HG03575 (cell line): ENCODE measurements around the gene HOXD10.

Experiments used
- ATAC-seq: cut with Tn5 transposase; IDR thresholded peaks from one replicate; pipeline ENCODE4 v1.9.1; 2021; ENCODE audit not compliant: unreplicated experiment, insufficient number of reproducible peaks, low FRiP score; ENCODE audit errors: extremely low read depth

The HOXD10 gene

DNA sequence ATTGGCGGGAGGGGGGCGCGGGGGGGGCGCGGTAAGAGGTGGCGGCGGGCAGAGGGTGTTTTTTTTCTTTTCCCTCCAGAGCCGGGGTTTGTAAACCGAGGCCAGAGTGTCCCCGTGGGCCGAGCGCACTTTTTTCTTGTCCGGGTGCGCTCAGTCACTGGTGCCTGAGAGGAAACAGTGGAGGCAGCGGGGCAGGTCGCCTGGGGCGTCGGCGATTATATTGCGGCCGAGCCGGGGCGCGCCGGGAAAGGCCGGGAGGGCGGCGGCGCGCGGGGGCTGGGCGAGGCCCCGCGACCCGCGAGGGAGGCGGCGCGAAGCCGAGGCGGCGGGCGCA is 13.2 kb downstream of the HOXD10 start:
- no peak for ATAC-seq

DNA sequence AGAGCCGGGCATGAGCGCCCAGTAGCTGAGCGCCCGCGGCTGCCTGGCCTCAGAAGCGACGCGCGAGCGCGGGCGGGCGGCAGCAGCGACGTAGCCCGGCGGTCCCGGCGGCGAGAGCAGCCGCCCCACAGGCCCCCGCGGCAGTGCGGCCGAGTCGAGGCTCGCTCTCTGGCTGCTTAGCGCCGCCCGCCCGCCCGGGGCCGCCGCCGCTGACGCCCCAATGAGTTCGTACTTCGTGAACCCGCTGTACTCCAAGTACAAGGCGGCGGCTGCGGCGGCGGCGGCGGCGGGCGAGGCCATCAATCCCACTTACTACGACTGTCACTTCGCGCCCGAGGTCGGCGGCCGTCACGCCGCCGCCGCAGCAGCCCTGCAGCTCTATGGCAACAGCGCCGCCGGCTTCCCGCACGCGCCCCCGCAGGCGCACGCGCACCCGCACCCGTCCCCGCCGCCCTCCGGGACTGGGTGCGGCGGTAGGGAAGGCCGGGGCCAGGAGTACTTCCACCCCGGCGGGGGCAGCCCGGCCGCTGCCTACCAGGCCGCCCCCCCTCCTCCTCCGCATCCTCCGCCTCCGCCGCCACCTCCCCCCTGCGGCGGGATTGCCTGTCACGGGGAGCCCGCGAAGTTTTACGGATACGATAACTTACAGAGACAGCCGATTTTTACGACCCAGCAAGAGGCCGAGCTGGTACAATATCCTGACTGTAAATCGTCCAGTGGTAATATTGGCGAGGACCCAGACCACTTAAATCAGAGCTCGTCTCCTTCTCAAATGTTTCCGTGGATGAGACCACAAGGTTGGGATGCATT is 13.8 kb downstream of the HOXD10 start:
- no peak for ATAC-seq

DNA sequence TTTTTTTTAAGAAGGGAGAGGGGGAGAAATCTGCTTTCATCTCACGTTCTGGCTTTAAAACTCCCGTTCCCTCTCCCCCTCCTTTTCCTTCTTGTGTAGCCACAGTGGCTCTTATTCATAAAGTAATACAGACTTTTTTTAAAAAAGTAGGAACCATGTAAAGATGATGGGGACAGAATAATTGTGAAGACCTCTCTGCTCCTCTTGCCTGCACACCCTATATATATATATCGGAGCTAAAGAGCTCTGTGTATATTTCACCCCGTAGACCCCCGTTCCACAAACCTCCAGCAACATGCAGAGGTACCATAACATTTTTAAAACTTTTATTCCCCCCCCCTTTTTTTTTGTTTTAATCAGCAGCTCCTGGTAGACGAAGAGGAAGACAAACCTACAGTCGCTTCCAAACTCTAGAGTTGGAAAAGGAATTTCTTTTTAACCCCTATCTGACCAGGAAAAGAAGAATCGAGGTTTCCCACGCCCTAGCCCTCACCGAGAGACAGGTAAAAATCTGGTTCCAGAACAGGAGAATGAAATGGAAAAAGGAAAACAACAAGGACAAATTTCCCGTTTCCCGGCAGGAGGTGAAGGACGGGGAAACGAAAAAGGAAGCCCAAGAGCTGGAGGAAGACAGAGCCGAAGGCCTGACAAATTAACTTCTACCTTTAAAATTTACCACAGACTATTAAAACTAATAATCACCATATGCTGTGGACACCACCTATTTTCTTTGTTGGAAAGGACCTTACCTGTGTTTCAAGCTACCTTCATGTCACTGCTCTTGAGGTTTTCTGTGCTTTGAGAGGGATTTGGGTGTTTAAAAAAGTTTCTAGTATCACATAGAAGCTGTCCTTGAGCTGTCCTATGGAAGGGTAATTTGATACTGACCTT is 14.6 kb downstream of the HOXD10 start:
- ATAC-seq: no peak

DNA sequence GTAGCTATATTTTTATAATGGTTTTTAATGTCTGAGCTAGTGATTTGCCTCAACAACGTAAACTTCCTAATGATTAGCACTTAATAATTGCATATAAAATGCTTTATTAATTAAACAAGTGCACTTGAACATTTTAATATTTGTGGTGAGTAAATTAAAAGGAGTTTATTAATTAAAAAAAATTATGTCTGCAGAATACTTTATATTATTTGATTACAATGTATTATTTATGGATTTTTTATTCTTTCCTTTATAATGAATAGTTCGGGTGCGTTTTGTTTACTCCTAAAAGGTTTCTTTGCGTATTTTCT is 15.2 kb downstream of the HOXD10 start:
- ATAC-seq: no peak

DNA sequence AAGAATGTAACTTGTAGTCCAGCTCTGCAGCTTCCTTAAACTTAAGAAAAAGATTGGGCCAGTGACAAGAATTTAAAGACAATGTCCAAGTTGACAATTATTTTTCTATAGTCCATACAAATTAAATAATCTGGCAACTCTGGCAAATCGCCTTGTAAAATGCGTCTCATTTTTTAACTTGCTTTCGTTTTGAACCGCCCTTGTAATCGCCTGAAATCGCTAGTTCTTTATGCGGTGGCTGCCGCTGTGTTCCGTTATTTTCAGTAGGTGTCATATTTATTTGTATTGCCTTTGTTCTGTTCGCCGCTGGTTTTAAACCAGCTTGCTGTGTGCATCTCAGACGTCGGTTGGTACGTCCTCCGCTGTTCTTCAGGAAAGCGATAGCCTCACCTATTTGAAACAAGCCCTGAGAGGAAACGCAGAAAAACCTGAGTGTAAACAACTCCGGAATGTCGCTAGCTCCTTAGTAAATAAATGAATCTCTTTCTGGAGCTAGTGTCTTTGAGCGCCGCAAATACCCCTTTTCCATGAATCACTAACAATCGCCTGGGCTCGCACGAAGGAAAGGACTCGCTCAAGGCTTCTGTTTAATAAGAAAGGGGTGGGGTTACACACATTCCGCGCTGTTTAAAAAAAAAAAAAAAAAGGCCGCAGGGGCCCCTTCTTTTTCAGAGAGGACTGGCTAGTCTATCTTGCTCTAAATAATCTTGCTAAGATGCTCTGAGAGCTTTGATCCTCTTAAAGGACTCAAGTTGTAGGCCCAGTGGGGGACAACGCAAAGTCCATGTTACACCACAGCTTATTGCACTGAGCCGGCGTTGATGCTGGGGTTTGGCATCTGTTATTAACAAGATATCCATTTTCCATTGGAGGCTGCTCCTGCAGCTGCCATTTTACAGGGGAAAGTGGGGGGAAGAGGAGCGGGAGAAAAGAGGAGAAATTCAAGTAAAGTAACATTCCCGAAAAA is 15.9 kb downstream of the HOXD10 start:
- no peak for ATAC-seq

DNA sequence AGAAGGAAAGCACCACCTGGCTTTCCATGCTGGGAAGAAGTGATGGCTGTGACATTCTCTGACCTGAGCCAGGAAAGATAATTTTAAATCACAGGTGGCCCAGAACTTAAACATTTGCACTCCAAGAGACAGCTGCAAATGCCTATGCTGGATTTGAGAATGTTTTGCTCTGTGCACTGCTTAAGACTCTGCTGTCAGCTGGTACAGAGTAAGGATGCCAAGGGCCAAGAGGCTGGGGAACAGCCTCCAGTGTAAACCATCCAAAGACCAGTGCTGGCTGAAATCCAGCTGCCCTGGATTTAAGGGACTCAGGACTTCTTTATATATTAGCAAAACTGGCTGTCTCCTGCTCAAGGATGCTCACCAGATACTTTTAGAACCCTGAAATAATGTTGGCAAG is 16.8 kb downstream of the HOXD10 start:
- no peak for ATAC-seq

DNA sequence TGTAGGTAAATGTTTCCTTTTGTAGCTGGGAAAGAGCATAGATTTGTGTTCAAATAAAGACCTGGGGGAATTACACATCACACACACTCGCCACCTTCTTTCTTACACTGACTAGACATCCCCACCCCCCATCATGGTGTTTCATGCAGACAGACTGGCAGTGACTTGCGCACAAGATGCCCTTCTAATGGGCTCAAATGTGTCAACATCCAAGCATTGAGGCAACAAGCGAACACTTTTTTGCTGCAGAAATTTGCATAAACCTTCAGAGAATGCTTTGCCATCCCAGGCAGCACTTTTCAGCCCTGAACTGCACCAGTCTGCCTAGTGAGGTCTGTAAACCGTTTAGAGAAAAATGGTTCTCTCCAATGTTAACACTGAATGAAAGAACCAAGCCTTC is 17.5 kb downstream of the HOXD10 start:
- ATAC-seq: no peak

DNA sequence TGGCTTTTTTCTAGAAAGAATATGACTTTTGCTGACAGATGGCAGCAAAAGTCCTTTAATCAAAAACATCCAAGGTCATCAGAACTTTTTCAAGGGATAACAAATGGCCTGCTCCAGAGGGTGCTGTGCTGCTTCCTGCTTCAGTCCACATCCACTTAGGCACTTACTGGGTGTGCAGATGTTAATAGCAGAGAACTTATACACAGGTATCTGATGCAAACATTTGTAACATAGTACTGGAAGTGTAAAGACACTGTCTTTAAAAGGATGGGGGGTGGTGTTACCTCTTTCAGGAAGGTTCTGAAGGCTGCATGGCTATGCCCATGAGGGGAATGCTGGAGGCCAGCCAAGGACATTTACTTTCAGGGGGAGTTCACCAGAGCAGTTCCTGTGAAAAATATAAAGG is 18.5 kb downstream of the HOXD10 start:
- no peak for ATAC-seq

DNA sequence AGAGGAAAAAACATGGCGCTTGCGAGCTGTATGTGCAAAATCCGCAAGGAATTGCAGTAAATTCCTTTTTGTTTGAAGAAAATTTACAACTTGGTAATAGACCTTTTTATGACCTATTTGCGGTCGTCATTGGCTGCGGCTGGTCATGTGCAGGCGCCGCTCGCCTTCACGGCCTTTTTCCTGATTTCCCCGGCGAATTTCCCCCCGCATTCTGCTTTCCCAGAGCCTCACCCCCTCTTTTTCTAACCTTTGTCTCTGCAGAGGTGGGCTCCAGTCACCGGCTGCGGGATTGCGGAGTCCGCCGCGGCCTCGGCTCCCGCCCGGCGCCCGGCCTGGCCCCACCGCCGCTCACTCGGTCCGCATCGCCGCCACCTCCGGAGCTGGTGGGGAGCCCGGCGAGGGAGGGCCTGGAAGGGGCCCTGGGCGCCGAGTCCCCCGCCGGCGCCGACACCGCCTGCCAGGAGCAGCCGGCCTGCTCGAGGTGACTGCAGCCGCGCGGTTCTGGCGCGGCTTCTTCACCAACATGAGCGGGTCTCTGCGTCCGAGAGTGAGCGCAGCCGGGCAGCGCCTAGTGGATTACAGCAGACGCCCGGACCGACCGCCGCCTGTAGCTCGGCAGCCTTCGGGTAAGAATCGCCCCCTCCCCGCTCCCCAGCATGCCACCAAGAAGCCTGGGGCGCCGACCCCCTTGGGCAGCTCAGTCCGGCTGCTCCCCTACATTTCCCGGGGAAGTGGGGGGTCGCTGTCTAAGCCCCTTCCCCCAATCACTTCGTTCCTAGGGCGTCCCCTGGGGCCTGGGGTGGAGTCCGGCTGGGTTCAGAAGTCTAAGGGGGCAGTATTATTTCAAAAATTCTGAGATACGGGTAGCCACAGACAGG is 20.0 kb downstream of the HOXD10 start:
- no peak for ATAC-seq

DNA sequence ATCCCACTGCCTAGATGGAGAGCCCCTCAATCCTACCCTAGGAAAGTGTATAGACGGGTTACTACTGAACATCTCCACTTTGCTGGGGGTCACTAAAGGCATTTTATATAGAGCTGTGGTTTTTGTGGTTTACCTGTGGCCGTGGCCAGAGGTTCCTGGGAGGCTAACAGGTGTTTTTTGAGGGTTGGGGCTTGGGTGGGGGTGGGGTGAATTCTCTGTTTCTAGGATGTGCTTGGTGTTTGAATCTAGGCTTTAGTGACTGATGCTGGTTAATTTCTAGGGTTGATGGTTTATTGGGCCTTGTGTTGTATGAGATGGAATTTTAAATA is 20.6 kb downstream of the HOXD10 start:
- no peak for ATAC-seq

DNA sequence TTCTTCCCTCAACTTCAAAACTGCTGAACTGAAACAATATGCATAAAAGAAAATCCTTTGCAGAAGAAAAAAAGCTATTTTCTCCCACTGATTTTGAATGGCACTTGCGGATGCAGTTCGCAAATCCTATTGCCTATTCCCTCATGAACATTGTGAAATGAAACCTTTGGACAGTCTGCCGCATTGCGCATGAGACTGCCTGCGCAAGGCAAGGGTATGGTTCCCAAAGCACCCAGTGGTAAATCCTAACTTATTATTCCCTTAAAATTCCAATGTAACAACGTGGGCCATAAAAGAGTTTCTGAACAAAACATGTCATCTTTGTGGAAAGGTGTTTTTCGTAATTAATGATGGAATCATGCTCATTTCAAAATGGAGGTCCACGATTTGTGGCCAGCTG is 21.3 kb downstream of the HOXD10 start:
- ATAC-seq: no peak

DNA sequence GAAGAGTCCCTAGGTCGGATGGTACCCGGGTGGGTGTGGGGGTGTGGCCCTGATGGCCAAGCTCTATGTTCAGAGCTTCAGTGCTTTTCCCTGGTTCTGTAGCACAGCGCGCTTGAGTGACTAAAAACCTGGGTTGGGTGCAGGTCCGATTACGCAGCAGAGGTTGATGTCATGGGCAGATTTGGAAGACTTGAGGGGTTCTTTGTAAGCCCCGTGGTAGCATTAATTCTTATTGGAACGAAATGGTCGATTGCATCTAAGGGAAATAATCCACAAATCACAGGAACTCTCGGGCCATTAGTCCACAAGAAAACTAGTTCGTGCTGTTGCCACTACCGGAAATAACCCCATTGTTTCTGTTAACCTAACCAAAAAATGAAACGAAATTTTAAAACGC is 21.9 kb downstream of the HOXD10 start:
- ATAC-seq: no peak

DNA sequence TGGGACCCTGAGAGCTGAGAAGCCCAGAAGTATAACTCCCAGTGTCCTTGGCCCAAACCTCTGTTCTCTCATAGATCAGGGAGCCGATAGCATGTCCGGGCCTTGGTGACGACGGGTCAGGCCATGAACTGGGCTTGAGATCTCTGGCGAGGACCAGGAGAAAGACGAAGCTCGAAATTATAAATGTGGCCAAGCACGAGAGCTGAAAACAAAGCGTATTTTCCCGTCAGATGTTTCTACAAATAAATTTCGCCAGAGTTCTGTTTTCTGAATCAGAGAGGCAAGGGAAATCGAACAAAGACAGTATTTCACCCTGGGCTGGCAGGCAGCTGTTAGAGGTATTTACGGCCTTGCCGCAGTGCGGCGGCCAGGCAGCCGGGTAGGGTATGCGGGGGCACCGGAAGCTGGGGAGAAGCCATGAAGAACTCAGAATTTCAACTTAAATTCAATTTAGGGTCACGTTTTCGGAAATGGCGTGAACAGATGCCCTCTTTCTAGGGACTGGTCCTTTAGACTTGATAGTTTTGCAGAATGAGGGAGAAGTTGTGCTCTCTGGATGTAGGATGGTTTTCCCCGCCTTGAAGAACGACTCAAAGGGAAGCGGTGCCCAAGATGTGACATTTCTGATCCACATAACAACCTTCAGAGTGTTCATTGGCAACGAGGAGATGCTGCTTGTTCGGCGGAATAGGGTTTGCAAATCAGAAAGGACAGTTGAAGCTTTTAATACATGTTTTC is 22.5 kb downstream of the HOXD10 start:
- no peak for ATAC-seq

DNA sequence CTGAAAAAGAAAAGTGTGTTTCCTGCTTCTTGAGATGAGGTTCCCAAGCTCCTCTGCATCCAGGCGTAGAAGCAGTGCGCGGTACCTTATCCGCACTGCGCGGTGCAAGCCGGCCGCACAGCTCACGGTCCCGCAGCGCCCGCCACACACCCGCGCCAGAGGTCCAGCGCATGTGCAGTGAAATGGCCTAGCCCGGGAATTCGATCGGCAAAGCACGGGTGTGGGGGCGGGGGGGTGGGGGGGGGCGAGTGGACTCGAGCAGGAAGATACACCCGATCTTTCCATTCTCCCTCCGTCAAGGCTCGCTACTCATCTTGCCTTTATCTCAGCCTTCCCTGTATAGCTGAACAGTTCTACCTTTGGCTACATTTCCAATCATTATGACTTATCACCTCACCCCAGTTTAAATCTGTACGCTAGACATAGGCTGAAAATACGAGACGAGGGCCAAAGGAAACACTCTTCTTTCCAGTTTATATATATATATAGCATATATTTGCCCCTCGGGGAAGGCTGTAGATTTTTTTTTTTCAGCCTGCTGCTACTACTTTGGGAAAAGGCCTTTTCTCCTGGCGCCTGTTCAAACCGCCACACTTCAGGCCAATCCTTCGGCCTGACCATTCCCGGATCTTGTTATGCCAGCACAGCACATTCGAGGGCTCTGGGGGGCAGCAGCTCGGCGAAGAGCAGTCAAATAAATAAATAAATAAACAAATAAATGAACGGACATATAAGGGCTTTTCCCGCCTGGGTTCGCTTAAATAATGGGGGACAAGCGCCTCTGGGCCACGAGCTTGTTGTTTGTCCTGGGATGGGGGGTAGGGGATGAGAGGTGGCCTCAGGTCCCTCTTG is 23.3 kb downstream of the HOXD10 start:
- ATAC-seq: no peak

DNA sequence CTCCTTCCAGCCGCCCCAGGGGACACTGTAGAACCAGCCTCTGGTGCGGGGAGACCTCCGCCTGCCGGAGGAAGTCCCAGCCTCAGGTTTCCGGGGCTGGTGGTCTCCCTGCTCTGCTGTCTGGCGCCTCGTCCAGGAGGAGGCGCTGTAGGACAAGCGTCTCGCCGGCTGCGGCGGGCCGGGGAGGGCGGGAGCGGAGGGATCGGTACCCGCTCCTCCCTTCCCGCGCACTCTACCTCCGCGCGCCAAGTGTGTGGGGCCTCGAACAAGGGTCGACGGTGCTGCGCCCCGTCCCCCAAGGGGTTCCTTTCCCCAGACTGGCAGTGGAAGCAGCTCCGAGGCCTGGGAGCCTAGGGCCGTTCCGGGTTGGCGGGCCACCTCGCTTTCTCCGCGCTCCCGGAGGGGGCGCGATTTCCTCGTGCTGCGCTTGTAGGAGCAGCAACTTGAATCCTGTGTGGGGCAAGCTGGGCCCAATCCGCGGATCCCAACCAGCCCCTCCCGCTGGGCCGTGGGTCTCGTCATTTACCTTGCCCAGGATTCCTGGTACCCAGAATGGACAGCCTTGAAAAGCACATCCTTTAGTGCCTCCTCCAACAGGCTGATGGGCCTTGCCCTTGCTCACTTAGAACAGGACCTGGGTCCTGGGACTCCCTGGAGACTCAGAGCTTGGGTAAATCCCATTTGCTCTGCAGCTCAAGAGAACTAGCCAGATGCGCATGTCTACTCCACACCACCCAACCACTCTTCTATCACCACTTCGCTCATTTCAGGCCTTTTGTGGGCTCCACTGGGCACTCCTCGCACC is 24.1 kb downstream of the HOXD10 start:
- no peak for ATAC-seq

DNA sequence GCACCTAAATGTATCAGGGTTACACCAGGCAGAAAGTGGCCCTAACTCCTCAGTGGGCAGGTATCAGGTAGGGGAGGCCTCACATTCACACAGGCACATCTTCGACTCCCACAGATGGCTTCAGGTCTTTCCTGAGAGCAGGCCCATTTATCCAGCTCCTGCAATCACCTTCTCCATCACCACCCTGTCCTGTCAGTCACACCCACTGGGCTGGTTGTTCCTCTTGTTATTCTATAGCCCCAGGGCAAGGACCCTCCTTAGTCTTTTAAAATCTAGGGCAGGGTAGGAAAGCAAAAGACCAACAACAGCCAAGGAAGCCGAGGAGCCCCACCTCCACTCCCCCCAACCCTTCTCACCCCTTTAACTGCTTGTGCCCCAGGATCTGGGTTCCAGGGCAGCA is 25.7 kb downstream of the HOXD10 start:
- ATAC-seq: no peak
